ENCODE results near the gene CCL5.

CCL5 gene

DNA sequence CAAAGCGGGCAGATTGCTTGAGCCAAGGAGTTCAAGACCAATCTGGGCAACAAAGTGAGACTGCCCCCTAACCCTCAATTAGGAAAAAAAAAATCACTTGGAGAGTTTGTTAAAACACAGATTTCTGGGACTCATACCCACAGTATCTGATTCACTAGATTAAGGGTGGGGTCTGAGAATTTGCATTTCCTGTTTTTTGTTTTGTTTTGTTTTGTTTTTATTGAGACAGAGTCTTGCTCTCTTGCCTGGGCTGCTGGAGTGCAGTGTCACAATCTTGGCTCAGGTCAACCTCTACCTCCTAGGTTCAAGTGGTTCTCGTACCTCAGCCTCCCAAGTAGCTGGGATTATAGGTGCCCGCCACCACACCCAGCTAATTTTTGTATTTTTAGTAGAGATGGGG, 12.6 kb downstream of the CCL5 start:
- no peak for DNase-seq (ENCODE audit: low read depth)

DNA sequence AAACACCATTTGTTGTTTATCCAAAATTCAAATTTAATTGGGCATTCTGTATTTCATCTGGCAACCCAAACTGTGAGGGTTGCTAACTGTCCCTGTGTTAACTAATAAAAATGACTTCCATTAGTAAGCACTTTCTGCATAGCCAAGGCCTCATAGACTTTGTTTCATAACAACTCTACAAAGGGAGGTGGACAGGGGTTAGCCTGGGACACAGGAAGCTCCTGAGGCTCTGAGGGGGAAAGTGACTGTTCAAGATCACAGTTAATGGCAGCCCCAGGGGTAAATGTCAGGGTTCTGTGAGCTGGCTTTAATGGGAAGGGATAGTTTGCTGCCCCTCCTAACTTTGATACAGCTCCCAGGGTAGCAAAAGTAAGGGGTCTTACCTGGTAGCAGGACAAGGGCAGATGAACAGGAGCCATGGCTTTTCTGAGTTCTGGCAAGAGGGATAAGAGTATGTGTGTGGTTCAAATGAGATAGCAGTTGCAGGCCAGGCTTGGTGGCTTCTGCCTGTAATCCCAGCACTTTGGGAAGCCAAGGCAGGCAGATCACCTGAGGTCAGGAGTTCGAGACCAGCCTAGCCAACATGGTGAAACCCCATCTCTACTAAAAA, 13.7 kb downstream of the CCL5 start:
- DNase-seq (ENCODE audit: low read depth), result no peak

GRCh38 chr17:35865412-35866340, 14.5 kb downstream of the CCL5 start:
- no peak for DNase-seq (ENCODE audit: low read depth)

DNA sequence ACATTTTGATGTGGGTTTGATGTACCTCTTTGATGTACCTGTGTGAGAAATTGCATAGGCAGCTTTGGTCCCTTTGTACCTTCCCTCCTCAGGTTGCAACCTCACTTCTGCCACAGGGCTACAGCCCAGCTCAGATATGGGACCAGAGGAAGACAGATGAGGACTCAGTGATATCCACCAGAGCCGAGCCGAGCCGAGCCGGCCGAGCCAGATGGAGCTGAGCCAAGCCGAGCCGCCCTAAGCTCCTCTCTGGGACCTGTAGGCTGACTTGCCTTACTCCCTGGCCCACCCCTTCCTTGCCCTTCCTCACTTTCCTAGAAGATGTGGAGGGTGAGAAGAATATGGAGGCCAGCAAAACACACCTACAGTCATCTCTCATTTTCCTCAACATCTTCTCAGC, 15.3 kb downstream of the CCL5 start:
- DNase-seq (ENCODE audit: low read depth), result no peak

DNA sequence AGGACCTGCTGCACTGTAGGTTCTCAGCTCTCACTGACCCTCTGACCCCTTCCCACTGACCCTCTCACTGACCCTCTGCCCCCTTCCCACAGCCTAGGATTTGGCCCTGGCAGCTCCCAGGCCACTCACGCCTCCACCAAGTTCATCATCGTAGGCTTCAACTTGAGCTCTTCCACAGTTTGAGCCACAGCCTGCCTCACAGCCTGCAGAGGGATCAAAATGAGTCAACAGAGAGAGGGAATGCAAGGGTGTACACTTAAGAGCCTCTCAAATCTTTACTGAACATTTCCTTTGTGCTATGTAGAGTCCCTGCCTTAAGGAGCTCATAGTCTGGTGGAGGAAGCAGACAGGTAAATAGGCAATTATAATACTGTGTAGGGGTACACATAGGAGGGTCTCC, 23.6 kb downstream of the CCL5 start:
- DNase-seq (ENCODE audit: low read depth), result no peak

DNA sequence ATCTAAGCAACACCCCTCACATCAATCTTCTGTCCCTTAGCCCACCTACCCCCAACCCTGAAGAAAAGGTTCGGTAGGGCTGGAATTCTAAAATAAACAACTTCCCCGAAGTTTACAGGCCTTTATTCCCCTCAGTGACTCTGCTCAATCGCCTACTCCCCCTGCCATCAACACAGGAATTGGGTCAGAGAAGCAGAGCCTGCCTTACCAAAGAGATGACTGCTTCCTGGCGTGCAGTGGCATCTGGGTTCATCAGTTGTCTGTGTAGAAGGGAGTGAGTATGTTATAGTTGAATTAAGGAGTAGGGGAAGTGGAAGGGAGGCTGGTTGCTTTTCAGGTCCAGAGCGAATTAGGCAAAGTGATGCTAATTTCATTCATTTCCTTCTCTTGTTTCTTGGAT, 24.2 kb downstream of the CCL5 start:
- DNase-seq (ENCODE audit: low read depth), result no peak

- peak; percentile 25 for DNase-seq (ENCODE audit: low read depth)
These were observed 30.5 kb downstream of the CCL5 start for GRCh38 chr17:35849469-35850348.

DNA sequence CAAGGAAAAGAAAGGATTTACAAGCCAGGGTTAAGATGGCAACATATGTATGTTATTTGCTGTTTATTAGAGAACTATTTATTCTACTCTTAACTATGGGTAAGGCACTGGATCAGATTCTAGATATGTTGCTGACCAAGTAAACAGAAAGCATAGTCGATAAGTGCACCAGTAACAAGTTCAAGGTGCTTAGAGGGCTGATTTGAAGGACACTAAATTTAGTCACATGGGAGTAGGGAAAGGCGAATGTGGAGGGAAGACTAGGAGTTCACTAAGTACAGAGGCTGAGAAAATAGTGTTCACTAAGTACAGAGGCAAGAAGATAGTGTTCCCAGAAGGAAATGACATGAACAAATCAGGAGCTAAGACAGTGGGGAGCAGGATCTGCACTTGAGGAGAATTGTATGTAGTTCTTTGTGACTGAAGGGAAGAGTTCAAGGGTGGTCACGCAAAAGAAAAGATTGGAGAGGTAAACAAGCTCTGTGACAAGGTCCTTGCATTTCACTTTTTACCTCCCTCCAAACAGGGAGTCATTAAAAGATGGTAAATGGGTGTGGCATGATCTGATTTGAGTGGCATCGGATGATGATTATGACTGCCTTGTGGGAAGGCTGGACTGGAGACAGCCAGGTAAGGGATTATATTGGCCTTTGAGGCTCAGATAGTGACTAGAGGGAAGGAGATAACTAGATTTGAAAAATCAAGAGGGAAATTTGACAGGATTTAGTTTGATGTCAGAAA, 32.4 kb downstream of the CCL5 start:
- no peak for DNase-seq (ENCODE audit: low read depth)

DNA sequence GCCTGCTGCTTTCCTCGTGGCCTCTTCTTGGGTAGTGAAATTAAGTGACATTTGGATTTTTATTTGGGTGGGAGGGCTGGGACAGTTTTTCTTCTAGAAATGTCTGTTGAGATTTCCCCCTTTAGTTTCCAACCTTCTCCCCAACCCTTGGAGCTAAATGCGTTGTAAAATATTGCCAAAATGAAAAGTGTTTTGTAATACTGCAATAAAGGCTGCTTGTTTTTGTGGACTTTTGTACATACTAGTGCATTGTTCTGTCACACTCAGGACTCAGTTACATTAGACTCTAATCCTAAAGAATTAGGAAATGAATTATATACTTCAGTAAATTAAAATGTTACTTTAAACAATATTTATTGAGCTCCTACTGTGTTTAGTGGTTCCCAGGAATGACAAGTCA, 33.2 kb downstream of the CCL5 start:
- no peak for DNase-seq (ENCODE audit: low read depth)

GRCh38 chr17:35846055-35846809, 33.9 kb downstream of the CCL5 start:
- DNase-seq (ENCODE audit: low read depth), result no peak

- no peak for DNase-seq (ENCODE audit: low read depth)
These were observed 35.6 kb downstream of the CCL5 start for GRCh38 chr17:35844547-35844946.

DNA sequence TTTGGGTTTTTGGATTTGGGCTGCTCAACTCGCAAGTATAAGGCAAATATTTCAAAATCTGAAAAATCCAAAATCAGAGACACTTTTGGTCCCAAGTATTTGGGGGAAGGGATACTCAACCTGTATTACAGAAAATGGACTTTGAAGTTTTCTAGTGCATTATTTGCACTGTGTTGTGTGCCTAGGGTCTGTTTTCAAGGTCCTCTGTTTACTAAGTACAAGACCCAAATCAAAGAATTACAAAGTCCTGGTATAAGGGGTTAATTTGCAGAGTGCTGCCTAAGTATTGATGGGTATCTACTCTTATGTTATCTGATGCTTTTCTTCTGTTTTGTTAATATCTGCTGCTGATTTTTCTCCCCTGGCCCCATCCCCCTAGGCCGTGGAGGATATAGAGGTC, 36.5 kb downstream of the CCL5 start:
- no peak for DNase-seq (ENCODE audit: low read depth)

GRCh38 chr17:35842239-35842638, 37.9 kb downstream of the CCL5 start:
- DNase-seq (ENCODE audit: low read depth), result no peak

DNA sequence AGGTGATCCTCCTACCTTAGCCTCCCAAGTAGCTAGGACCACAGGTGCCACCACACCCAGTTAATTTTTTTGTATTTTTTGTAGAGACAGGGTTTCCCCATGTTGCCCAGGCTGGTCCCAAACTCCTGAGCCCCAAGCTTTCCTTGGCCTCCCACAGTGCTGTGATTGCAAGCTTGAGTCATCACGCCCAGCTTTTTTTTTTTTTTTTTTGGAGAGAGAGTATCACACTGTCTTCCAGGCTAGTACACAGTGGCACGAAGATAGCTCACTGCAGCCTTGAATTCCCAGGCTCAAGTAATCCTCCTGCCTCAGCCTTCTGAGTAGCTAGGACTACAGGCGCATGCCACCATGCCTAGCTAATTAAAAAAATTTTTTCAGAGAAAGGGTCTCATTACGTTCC, 38.7 kb downstream of the CCL5 start:
- no peak for DNase-seq (ENCODE audit: low read depth)

- no peak for DNase-seq (ENCODE audit: low read depth)
These were observed 39.1 kb downstream of the CCL5 start for GRCh38 chr17:35841101-35841500.

- no peak for DNase-seq (ENCODE audit: low read depth)
These were observed 55.0 kb downstream of the CCL5 start for GRCh38 chr17:35825206-35825605.
